Stimulated activated CD8-positive, alpha-beta memory T cell treated with anti-CD3 and anti-CD28 coated beads, Interleukin-4, amount 100 ng/mL, for 48 hours (primary cell): ENCODE results near the gene IRF2.

Source experiments
- DNase-seq: peaks from one replicate; pipeline ENCODE4 v3.0.0-alpha.2; 2020

The IRF2 gene

DNA sequence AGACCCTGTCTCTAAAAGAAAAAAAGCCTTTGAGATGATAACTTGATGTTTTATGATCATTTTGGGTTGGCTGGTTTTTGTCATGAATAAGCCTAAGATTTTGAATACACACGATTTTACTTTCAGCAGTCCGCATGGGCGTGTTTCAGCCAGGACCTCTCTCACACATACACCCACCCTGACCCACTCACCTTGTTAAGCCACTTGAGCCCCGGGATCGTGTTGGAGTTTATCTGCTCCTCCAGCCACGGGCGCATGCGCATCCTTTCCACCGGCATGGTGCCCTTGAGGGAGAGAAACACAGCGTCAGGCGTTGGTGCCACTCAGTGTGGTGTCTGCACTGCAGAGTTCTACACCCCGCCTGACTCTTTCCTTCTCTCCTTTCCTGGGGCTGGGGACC, 45.6 kb downstream of the IRF2 start:
- DNase-seq: no peak

GRCh38 chr4:184427687-184428086, 46.7 kb downstream of the IRF2 start:
- no peak for DNase-seq

- no peak for DNase-seq
These were observed 47.3 kb downstream of the IRF2 start for GRCh38 chr4:184427093-184427492.

DNA sequence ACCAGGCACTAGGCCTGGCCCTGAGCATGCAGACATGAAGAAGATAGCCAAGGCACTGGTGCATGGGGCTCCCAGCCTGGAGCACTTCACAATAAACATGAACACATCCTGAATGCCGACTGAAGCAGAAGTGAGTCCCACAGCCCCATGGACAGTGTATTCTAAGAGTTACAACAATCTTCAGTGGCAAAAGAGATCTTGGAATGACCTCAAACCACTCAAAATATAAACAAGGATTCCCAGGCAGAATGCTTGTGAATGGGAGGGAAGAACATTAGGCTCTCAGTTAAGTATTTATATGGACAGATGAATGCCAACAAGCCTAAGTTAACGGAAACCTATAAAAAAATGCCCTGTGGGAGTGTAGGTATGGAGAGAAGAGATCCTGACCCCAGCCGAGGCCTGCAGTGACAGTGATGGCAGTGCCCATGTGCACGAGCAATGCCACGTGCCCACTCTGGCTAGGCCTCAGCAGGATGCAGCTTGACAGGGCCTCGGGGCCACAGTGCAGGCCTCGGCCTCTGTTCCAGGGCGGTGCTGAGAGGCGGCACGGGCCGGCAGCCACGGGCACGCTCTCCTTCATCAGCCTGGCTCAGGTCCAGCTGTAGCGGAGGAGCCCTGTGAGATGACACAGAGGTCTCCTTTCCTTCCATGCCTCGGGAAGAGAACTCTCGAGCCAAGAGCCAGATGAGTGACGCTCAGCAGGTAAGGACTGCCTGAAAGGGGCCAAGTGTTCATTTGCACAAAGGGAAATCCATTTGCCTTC, 49.2 kb downstream of the IRF2 start:
- DNase-seq: no peak

- DNase-seq: no peak
These were observed 50.1 kb downstream of the IRF2 start for GRCh38 chr4:184424279-184424678.

GRCh38 chr4:184423003-184423686, 51.2 kb downstream of the IRF2 start:
- DNase-seq: no peak

GRCh38 chr4:184422378-184422777, 52.0 kb downstream of the IRF2 start:
- DNase-seq: no peak

DNA sequence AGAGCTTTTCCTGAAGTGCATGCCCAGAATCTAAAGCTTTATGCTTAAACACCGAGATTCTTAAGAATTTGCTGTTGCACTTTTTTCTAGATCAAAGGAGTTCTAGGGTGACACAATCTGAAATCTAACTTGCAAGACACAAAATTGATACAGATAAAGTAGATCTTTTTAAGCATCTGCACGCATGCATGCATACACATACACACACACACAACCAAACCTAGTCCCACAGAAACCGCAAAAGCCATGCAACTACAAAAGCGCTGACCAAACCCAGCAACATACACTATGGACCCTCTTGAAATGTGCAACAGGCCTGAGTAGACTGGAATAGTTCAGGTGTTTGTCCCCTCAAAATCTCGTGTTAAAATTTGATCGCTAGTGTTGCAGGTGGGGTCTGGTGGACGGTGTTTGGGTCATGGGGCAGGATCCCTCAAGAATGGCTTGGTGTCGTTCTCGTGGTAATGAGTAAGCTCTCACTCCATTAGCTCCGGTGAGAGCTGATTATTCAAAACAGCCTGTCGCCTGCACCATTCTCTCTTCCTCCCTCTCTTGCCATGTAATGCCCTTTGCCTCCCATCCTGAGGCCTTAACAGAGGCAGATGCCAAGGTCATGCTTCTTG, 52.7 kb downstream of the IRF2 start:
- peak; percentile 45 for DNase-seq

- no peak for DNase-seq
These were observed 53.4 kb downstream of the IRF2 start for GRCh38 chr4:184420881-184421416.

- peak; percentile 45 for DNase-seq
These were observed 53.9 kb downstream of the IRF2 start for GRCh38 chr4:184420402-184420801.

DNA sequence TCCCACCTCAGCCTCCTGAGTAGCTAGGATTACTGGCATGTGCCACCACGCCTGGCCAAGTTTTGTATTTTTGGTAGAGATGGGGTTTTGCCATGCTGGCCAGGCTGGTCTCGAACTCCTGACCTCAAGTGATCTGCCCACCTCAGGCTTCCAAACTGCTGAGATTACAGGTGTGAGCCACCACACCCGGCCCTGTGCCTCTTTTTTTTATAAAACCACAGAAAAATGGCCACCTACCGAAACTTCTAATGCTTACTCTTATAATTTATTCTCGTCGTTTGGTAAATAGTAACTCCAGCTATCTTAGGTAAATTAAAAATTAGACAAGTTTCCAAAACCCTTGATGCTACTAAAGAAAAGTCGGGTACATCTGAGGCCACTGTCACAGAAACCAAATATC, 54.4 kb downstream of the IRF2 start:
- DNase-seq: no peak

DNA sequence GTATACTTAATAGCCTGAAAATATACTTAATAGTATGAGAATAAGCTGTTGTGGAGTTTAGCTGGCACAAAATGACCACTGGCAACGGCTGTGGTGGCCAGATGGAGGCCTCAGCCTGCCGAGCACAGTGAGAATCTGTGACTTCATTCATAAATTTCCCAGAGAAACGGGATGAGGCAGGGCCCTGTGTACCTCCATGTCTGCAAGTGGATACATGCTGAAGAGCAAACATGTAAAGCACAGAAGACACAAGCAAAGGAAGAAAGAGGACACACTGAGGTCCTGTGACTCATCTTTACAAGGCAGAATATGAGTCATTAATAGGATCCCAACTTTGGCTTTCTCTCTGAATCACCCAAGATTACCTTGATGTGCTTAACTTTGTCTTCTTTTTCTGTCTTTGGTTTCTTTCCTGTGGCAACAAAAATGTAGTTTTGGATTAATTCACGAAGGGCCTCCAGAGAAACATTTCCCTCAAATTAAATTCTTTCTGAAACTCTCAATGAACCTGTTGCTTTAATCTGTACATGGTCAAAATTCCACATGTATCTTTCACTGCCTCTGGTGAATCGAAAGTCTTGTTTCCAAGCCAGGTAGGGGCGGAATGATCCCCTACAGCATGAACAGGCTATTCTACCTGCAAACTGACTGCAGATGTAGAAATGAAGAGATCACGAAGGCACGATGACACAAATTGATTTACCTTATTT, 56.4 kb downstream of the IRF2 start:
- DNase-seq: no peak

GRCh38 chr4:184416913-184417734, 57.2 kb downstream of the IRF2 start:
- peak; percentile 59 for DNase-seq

DNA sequence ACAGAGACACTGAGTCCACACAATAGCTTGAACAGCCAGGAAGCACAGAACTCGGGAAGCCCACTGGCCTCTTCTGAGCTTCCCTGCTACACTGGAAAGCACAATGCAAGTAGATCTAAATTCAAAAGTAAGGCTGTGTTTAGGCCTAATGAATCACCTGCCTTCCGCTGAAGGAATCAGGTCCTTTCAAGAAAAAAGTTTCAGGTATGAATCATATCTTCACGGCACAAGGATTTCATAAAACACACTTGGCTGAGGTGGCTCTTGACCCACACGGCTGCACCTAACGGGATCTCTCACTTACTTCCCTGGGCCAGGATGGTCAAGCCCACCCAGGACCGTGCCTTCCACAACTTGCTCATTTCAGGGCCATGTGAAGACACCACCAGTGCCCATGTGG, 59.3 kb downstream of the IRF2 start:
- DNase-seq: no peak

DNA sequence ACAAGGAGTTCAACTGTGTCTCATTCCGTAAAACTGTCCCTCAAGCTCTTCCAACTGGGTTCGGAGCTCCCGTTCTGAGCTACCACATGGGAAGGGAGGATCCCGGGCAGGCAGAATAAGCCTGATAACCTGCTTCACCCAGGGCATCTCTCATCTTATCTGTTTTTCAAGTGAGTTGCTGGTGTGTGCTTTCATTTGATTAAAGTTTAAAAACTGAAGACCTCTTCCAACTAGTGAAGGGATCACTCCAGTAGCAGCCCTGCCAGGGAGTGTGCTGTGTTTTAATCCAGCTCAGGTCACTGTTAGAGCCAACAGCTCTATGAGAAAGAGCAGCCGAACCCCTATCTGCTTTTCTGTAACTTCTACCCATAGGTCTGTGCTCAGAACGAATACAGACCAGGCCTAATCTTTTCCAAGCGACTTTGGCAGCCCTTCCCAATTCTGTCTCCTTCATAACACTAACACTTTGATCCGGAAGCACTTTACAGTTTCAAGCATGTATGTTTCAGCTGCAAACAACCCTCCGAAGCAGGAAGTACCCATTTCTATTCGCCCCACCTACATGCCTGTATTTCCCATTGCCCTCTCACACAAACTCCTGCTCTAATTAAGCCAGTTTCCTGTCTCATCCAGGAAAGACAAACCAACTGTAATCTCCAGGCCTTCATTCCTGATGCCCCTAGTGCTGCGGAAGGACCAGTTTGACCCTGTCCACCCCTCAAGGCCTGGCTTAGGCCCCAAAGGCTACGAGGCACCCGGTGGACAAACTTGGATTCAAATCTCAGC, 60.9 kb downstream of the IRF2 start:
- DNase-seq: no peak

DNA sequence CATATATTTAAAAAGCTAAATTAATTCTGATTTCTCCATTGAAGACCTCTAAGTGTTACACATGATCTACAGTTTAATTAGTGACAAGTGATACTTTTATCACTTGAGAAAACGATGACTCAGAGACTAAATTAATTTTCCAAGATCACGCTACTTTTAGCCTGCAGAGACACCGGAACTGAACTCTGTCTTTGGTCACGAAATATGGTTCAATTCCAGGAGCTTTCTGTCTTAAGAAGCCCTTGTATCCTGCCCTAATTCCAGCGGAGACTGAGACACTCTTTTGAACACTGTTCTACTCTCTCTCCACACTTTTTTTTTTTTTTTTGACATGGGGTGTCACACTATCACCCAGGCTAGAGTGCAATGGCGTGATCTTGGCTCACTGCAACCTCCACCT, 63.6 kb downstream of the IRF2 start:
- DNase-seq: no peak

GRCh38 chr4:184409911-184410692, 64.2 kb downstream of the IRF2 start:
- peak; percentile 39 for DNase-seq

GRCh38 chr4:184409502-184409901, 64.8 kb downstream of the IRF2 start:
- DNase-seq: no peak

GRCh38 chr4:184408684-184409081, 65.7 kb downstream of the IRF2 start:
- no peak for DNase-seq

DNA sequence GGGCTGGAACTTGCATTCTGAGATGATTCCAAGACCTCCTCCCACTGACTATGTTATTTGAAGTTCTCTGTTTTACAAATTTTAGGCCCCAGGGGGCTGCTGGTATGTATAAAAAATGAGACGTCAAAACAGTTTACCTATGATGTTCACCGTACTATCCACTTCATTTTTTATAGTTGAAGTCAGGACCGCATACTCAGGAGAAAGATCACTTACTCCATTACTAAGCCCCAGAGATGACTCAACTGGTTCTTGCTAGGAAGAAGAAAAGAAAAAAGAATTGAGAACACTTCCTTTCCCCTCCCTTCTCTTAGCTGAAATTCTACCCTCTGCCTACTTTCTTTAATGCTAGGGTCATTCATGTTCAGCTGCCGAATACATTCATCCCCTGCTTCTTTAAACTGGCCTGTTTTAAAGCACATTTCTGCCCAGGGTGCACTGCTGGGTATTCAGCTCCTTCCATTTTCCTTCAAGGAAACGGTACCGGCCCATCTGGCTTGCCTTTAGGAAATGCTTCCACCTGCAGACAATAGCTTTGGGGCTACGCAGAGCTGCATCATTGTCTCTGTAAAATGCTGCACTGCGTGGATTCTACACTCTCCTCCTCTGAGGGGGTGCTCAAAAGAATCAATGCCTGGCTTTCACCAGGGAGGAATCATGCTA, 66.2 kb downstream of the IRF2 start:
- DNase-seq: no peak
